ENCODE data around the gene TRDN. TPM values are rescaled to one million over a fixed set of nuclear protein-coding genes. Genes with fewer than 3 reads are reported as not detected.
"Not testable (repeated sequence)": the region's sequence is repeated elsewhere in the genome, so short reads cannot be mapped to it uniquely, and the experiment has no call there.

TRDN gene
- total RNA-seq, 5 donors from 2014 or later (not counting 1 experiment from before 2014, with no cell fraction given), result not detected

- H3K27me3 Mint-ChIP-seq; H3K27me3 ChIP-seq (replicated peaks in 1 of 2; ENCODE audit: control insufficient read depth in 2 of 2, extremely low read depth in 1 of 2, insufficient read depth in 2 of 2, low read length in 1 of 2); H3K4me3 Mint-ChIP-seq; H3K4me1 ChIP-seq (ENCODE audit: control insufficient read depth in 1 of 2, extremely low read depth in 1 of 2, insufficient read depth in 2 of 2, low read length in 2 of 2); ATAC-seq (replicated peaks in 1 of 4); H3K27ac Mint-ChIP-seq; H3K36me3 ChIP-seq (ENCODE audit: control insufficient read depth in 2 of 2, extremely low read depth in 1 of 2, insufficient read depth in 1 of 2, low read length in 1 of 2); H3K4me1 Mint-ChIP-seq; H3K36me3 Mint-ChIP-seq; H3K27ac ChIP-seq (ENCODE audit: low read length); CTCF ChIA-PET; H3K4me3 ChIP-seq (ENCODE audit: control insufficient read depth in 1 of 2, extremely low read depth in 1 of 2, low read length in 1 of 2); H3K9me3 ChIP-seq; POLR2A ChIA-PET; DNase-seq: not testable (repeated sequence)
- H3K9me3 Mint-ChIP-seq, result peaks cover 0 to 26% (median 15%) of the 10 kb centered on the region in 3 donors
- WGBS (ENCODE audit: insufficient coverage), result 92% methylated on average over 12 of the region's 12 CpGs
These were observed 79.3 kb downstream of the TRDN start for GRCh38 chr6:123557474-123557873.

DNA sequence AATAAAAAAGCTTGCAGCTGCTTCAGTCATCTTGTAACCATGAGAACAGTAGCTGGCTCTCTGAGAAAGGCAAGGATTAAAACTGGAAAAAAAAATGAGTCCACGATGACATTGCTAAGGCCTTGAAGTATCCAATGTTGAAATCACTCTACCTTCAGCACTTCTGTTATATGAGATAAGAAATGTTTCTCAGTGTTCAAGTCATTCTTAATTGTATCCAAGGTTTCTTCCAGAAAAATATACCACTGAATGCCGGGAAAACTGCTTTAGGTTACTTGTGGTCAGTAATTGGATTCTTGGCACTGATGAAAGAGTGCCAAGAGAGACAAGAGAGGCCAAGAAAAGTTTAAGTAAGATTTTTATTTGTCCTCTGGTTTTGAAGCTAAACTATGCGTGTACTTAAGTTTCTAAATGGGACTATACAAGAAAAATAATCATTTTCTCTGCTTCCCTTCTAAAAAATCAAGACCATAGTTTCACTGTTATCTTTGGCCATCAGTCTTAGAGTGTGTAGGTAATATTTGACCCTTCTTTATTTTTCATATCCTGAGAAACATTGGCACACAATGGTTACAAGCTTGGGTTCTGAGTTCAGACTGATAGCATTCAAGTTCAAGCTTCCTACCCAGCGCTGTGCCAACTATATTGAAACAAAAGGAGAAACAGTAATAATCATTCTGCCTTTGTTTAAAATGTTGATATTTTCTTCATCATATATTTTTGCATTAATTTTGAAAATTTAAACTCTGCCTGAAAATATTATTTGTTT, 84.6 kb downstream of the TRDN start:
- ATAC-seq (replicated peaks in 1 of 4) (no peak), DNase-seq (no peak)
- no CpG with 5 or more reads among the region's 4 CpGs for WGBS (ENCODE audit: insufficient coverage)
- no peak overlapping the region for H3K27ac ChIP-seq (ENCODE audit: low read length)
- CTCF ChIA-PET, result no interaction called here
- no peaks in the 10 kb centered on the region for H3K27me3 ChIP-seq (replicated peaks in 1 of 2; ENCODE audit: control insufficient read depth in 2 of 2, extremely low read depth in 1 of 2, insufficient read depth in 2 of 2, low read length in 1 of 2)
- Mint-ChIP-seq H3K36me3 (no peaks in the 10 kb centered on the region), H3K27me3 (no peaks in the 10 kb centered on the region), H3K4me3 (no peak overlapping the region), H3K27ac (no peak overlapping the region), H3K9me3 (peaks cover 0 to 8% (median 4%) of the 10 kb centered on the region in 3 donors), H3K4me1 (no peaks in the 10 kb centered on the region)
- H3K4me3 ChIP-seq (ENCODE audit: control insufficient read depth in 1 of 2, extremely low read depth in 1 of 2, low read length in 1 of 2), result no peak overlapping the region
- H3K4me1 ChIP-seq (ENCODE audit: control insufficient read depth in 1 of 2, extremely low read depth in 1 of 2, insufficient read depth in 2 of 2, low read length in 2 of 2), result no peaks in the 10 kb centered on the region
- H3K9me3 ChIP-seq, result no peaks in the 10 kb centered on the region
- H3K36me3 ChIP-seq (ENCODE audit: control insufficient read depth in 2 of 2, extremely low read depth in 1 of 2, insufficient read depth in 1 of 2, low read length in 1 of 2), result no peaks in the 10 kb centered on the region
- POLR2A ChIA-PET, result no interaction called here

GRCh38 chr6:123550052-123550617, 86.6 kb downstream of the TRDN start:
- Mint-ChIP-seq H3K9me3 (peaks cover 0 to 8% (median 0%) of the 10 kb centered on the region in 3 donors), H3K4me1 (no peaks in the 10 kb centered on the region), H3K36me3 (no peaks in the 10 kb centered on the region), H3K27me3 (no peaks in the 10 kb centered on the region), H3K4me3 (no peak overlapping the region), H3K27ac (no peak overlapping the region)
- no peak overlapping the region for H3K27ac ChIP-seq (ENCODE audit: low read length)
- ATAC-seq (replicated peaks in 1 of 4) (no peak), DNase-seq (no peak)
- CTCF ChIA-PET, result no interaction called here
- H3K4me3 ChIP-seq (ENCODE audit: control insufficient read depth in 1 of 2, extremely low read depth in 1 of 2, low read length in 1 of 2), result no peak overlapping the region
- no peaks in the 10 kb centered on the region for H3K9me3 ChIP-seq
- H3K4me1 ChIP-seq (ENCODE audit: control insufficient read depth in 1 of 2, extremely low read depth in 1 of 2, insufficient read depth in 2 of 2, low read length in 2 of 2), result no peaks in the 10 kb centered on the region
- WGBS (ENCODE audit: insufficient coverage), result 70% methylated on average over 2 of the region's 2 CpGs
- no peaks in the 10 kb centered on the region for H3K36me3 ChIP-seq (ENCODE audit: control insufficient read depth in 2 of 2, extremely low read depth in 1 of 2, insufficient read depth in 1 of 2, low read length in 1 of 2)
- H3K27me3 ChIP-seq (replicated peaks in 1 of 2; ENCODE audit: control insufficient read depth in 2 of 2, extremely low read depth in 1 of 2, insufficient read depth in 2 of 2, low read length in 1 of 2), result no peaks in the 10 kb centered on the region
- POLR2A ChIA-PET, result no interaction called here

- H3K4me3 Mint-ChIP-seq, result no peak overlapping the region
- H3K27ac ChIP-seq (ENCODE audit: low read length), result no peak overlapping the region
- no peaks in the 10 kb centered on the region for H3K27me3 Mint-ChIP-seq
- no peaks in the 10 kb centered on the region for H3K4me1 Mint-ChIP-seq
- H3K4me1 ChIP-seq (ENCODE audit: control insufficient read depth in 1 of 2, extremely low read depth in 1 of 2, insufficient read depth in 2 of 2, low read length in 2 of 2), result no peaks in the 10 kb centered on the region
- no peaks in the 10 kb centered on the region for H3K27me3 ChIP-seq (replicated peaks in 1 of 2; ENCODE audit: control insufficient read depth in 2 of 2, extremely low read depth in 1 of 2, insufficient read depth in 2 of 2, low read length in 1 of 2)
- DNase-seq (no peak), ATAC-seq (replicated peaks in 1 of 4) (no peak)
- H3K9me3 Mint-ChIP-seq, result peaks cover 0 to 8% (median 0%) of the 10 kb centered on the region in 3 donors
- no peaks in the 10 kb centered on the region for H3K36me3 ChIP-seq (ENCODE audit: control insufficient read depth in 2 of 2, extremely low read depth in 1 of 2, insufficient read depth in 1 of 2, low read length in 1 of 2)
- no peaks in the 10 kb centered on the region for H3K36me3 Mint-ChIP-seq
- H3K4me3 ChIP-seq (ENCODE audit: control insufficient read depth in 1 of 2, extremely low read depth in 1 of 2, low read length in 1 of 2), result no peak overlapping the region
- ChIA-PET CTCF (no interaction called here), POLR2A (no interaction called here)
- H3K27ac Mint-ChIP-seq, result no peak overlapping the region
- H3K9me3 ChIP-seq, result no peaks in the 10 kb centered on the region
These were observed 87.3 kb downstream of the TRDN start for GRCh38 chr6:123549476-123549875.

DNA sequence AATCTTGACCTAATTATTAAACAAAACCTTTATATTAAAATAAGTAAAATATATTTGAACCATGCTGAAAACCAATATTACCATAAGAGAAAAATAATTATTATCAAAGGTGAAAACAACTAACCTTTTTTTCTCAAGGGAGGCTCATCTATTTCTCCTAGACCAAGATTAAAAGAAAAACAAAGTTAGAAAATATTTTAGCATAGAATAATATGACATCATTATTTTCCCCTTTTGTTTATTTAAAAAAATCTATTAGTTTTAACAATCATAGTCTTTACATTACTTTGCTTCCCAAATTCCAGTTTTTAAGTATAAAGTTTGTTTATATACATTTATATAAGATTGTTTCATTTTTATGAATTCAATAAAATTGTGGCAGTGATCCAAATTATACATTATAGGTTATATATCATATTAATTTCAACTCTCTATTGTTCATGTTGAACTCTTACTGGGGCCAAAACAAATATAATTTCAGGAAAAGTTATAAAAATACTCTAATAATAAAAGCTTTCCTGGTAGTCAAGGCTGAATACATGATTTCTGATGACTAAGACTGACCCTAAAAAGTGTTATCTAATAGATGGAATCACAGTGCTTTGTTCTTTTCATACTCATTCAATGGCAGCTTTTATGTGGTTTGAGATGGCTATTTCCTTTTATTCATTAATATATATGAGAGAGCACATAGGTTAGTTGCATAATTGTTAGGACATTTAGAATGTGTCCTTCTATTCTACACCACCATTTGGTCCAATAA, 89.4 kb downstream of the TRDN start:
- ChIA-PET POLR2A (no interaction called here), CTCF (no interaction called here)
- no peak for ATAC-seq (replicated peaks in 1 of 4)
- H3K4me1 ChIP-seq (ENCODE audit: control insufficient read depth in 1 of 2, extremely low read depth in 1 of 2, insufficient read depth in 2 of 2, low read length in 2 of 2), result no peaks in the 10 kb centered on the region
- no peaks in the 10 kb centered on the region for H3K36me3 ChIP-seq (ENCODE audit: control insufficient read depth in 2 of 2, extremely low read depth in 1 of 2, insufficient read depth in 1 of 2, low read length in 1 of 2)
- DNase-seq, result no peak
- no peaks in the 10 kb centered on the region for H3K9me3 ChIP-seq
- Mint-ChIP-seq H3K4me3 (no peak overlapping the region), H3K27me3 (no peaks in the 10 kb centered on the region), H3K36me3 (no peaks in the 10 kb centered on the region), H3K4me1 (no peaks in the 10 kb centered on the region), H3K27ac (no peak overlapping the region), H3K9me3 (no peaks in the 10 kb centered on the region)
- H3K27me3 ChIP-seq (replicated peaks in 1 of 2; ENCODE audit: control insufficient read depth in 2 of 2, extremely low read depth in 1 of 2, insufficient read depth in 2 of 2, low read length in 1 of 2), result no peaks in the 10 kb centered on the region
- H3K27ac ChIP-seq (ENCODE audit: low read length), result no peak overlapping the region
- H3K4me3 ChIP-seq (ENCODE audit: control insufficient read depth in 1 of 2, extremely low read depth in 1 of 2, low read length in 1 of 2), result no peak overlapping the region

DNA sequence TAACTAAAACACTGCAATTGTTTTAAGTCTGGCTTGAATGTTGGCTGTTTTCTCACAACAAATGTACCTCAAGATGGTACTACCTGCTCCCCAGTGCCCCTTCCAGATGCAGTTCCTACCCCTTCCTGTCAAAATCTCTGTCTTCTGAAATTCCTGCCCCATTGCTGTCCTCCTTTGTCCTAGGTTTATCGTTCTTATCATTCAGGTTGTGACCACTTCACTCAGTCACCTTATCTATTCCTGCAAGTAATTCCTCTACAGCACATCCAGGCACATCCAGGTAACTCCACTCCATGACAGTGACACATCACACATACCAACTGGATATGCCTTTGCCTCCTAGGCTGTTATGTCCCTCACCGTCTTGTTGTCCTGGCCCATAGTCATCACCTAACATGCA, 90.2 kb downstream of the TRDN start:
- Mint-ChIP-seq H3K4me3 (no peak overlapping the region), H3K4me1 (no peaks in the 10 kb centered on the region), H3K27ac (no peak overlapping the region), H3K9me3 (no peaks in the 10 kb centered on the region), H3K36me3 (no peaks in the 10 kb centered on the region), H3K27me3 (no peaks in the 10 kb centered on the region)
- Histone ChIP-seq H3K4me1 (ENCODE audit: control insufficient read depth in 1 of 2, extremely low read depth in 1 of 2, insufficient read depth in 2 of 2, low read length in 2 of 2) (no peaks in the 10 kb centered on the region), H3K27me3 (replicated peaks in 1 of 2; ENCODE audit: control insufficient read depth in 2 of 2, extremely low read depth in 1 of 2, insufficient read depth in 2 of 2, low read length in 1 of 2) (no peaks in the 10 kb centered on the region), H3K36me3 (ENCODE audit: control insufficient read depth in 2 of 2, extremely low read depth in 1 of 2, insufficient read depth in 1 of 2, low read length in 1 of 2) (no peaks in the 10 kb centered on the region), H3K4me3 (ENCODE audit: control insufficient read depth in 1 of 2, extremely low read depth in 1 of 2, low read length in 1 of 2) (no peak overlapping the region), H3K27ac (ENCODE audit: low read length) (no peak overlapping the region), H3K9me3 (no peaks in the 10 kb centered on the region)
- CTCF ChIA-PET, result no interaction called here
- ATAC-seq (replicated peaks in 1 of 4) (no peak), DNase-seq (no peak)
- POLR2A ChIA-PET, result no interaction called here
- WGBS (ENCODE audit: insufficient coverage), result 63% methylated on average over 1 of the region's 2 CpGs
